ENCODE measurements around the gene SLC9A8.
"Not testable (repeated sequence)": the region's sequence is repeated elsewhere in the genome, so short reads cannot be mapped to it uniquely, and the experiment has no call there.

Gene SLC9A8

DNA sequence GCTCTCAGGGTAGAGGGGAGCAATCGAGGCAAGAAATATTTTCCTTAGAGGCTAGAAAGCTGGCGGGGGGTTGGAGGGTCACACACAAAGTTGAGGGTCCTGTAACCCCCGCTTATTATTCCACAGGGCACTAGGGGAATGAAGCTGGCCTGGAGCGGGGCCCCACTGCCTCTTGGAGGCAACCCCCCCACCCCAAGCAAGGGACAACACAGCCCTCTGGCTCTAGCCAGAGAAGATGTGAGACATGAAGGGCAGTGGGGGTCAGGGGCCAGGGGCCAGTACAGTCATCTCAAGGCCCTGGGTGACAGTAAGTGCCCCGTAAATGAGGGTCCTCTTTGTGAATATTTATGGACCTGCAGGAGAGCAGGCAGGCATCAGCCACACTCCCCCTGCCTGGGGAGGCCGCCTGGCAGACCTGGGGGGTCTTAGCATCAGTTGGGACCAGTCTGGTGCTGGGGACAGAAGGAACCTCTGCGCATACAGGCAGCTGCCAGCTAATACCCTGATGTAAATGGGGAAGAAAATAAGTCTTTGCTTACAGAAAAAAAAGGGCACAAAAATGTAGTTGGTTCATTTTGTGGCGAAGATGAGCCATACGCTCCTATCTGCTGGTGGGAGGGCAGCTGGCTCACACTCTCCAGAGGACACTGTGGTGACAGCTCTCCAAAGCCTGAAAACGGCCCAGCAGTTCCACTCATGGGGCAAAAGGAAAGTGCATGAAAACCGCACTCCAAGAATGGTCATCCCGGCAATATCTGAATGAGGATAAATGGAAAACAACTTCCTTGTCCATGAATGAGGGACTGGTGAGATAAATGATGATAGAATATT lies 80.8 kb downstream of the SLC9A8 start:
- no peak for DNase-seq (ENCODE audit: low read depth)

DNA sequence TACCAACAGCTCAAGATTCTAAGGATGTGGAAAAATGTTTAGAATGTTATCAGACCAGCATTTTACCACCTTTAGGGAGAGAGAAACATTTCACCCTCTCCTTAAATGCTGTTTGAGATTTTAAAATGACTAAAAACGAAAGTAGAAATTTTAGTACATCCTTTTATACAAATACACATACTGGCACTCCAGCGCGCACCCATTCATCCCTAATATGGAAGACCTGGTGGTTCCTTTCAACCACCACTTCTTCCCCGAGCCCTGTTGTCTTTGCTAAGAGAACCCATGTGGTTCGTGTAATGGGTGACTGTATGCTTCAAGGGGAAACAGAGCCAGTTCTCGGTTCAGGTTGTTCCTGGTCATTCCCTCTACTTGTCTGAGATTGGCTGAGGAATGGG lies 81.4 kb downstream of the SLC9A8 start:
- no peak for DNase-seq (ENCODE audit: low read depth)

DNA sequence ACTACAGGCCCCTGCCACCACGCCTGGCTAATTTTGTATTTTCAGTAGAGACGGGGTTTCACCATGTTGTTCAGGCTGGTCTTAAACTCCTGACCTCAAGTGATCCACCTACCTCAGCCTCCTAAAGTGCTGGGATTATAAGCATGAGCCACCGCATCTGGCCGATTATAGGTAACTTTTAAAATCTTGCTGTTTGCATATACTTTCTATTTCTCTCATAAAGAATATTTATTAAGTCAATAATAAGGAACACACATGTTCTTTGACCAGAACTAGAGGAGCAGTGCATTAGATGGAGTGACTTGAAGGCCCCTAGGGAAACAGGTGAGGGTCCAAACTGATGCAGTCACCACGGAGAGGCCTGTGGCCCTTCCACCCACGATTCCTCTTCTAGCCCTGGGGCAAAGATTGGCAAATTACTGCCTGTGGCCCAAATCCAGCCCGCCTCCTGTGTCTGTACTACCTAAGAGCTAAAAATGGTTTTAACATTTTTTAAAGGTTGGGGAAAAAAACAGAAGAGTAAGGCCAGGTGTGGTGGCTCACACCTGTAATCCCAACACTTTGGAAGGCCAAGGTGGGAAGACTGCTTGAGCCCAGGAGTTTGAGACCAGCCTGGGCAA lies 83.0 kb downstream of the SLC9A8 start:
- DNase-seq (ENCODE audit: low read depth), result not testable (repeated sequence)

DNA sequence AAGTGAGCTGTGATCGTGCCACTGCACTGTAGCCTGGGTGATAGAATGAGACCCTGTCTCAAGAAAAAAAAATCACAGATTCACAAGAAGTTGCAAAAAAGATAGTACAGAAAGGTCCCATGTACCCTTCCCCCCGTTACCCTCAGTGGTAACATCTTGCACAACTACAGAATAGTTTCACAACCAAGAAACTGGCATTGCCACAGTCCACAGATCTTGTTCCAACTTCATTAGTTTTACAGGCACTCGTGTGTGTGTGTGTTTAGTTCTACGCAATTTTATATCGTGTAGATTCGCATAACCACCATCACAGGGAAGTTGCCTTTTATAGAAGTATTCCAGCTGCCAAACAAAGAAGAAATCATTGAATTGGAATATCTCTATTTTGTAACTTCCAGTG lies 83.6 kb downstream of the SLC9A8 start:
- DNase-seq (ENCODE audit: low read depth), result no peak

DNA sequence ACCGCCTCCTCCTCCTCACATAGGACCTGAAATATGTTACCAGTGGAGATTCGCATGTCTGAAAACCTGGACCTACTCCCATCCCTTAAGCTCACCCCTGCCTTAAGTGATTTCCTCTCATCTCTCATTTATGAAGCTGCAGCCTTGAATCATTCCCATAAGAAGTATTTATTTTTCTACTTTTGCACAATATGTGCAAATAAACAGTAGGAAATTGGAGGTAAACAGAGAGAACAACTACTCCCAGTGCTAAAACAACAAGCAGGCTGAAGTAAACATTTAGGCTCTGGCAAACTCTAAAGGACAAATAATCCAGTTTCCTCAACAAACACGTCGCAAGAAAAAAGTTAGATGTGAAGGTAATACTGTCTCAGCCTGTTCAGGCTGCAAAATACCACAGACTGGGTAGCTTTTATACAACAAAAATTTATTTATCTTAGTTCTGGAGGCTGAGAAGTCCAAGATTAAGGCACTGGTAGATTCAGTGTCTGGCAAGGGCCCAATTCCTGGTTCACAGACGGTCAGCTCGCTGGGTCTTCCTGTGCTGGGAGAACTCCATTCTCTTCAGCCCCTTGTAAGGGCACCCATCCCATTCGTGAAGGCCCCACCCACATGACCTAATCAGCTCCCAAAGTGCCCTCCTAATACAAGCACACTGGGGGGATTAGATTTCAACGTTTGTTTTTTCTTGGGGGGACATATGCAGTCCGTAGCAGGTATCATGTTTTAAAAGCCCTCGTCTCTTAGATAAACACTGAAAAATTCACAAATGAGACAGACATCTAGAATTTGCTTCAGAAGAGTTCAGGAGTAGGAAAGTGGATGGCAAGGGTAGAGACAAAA lies 87.1 kb downstream of the SLC9A8 start:
- no peak for DNase-seq (ENCODE audit: low read depth)

DNA sequence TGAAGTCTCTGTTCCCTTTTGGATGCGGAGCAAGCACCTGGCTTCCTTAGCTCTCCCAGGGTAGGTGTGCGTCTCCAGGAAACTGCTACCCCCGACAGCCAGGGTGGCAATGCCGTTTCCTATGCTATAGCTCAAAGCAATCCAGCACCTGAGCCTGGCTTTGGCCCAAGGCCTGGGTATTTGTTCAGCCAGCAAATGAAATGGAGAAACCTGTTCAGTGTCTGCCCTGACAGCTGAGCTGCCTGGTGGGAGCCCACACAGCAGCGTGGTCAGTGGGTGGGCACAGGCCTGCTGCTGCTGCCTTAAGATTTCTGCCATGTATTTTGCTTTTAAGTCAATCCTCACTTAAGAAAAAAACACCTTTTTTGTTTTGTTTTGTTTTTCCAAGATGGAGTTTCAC lies 89.0 kb downstream of the SLC9A8 start:
- no peak for DNase-seq (ENCODE audit: low read depth)

DNA sequence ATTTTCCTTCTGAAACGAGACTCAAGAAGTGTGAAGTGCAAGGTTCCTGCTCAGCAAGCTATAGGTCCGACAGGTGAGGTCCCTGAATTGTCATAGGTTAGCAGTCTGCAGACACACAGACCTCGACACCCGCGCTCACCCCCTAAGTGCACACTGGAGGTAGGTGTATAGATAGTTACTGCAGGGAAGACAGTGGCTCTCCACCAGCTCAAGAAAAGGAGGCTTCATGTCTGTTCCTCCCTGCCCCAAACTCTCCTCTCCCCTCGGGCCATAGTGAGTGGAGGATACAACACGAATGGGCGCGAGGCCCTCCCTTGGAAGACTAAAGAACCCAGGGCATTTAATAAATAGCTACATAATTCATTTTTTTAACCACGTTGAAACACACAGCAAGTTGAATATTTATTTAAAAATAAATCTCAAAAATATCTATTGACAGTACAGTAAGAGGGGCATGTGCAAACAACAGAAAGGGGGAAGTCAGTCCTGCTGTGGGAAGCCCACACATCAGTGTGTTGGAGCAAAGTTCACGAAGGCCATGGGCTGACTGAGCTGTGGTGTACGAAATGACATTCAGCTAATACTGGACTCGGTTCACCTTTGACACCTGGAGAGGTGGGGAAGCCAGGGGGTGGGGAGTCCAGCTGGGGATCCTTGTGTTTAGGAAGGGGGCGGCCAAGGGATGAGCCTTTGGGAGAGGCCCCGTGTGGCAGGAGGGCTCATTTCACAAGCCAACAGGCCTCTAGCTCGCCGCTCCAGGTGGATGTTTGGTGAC lies 92.0 kb downstream of the SLC9A8 start:
- DNase-seq (ENCODE audit: low read depth), result no peak

DNA sequence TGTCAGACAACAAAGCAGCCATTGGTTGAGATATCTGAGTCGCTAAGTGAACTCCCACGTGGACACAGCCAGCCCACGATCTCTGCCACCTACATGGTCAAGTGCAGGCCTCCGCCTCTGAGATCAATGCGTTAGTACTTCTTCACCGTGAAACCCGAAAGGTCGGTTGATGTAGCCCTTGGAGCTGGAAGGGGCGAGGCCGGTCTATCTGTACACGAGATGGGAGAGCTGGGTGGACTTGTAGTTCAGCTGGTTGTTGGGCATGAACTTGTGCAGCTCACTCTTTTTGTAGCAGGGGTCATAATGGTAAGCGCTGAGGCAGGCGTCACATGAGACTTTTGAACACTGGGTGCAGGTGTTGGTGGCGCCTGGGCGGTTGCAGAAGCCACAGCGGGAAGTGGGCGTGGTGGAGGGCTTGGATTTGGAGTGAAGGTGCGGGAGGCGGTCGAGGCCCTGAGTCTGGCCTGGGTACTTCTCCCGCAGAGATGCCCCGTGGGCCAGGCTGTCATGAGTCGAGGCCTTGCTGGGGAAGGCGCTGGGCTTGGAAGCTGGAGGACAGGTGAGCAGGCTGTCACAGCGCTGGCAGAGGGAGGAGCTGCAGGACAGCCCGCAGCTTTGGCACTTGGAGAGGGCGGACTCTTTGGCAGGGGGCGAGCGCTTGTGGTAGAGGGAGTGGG lies 92.9 kb downstream of the SLC9A8 start:
- DNase-seq (ENCODE audit: low read depth), result no peak

DNA sequence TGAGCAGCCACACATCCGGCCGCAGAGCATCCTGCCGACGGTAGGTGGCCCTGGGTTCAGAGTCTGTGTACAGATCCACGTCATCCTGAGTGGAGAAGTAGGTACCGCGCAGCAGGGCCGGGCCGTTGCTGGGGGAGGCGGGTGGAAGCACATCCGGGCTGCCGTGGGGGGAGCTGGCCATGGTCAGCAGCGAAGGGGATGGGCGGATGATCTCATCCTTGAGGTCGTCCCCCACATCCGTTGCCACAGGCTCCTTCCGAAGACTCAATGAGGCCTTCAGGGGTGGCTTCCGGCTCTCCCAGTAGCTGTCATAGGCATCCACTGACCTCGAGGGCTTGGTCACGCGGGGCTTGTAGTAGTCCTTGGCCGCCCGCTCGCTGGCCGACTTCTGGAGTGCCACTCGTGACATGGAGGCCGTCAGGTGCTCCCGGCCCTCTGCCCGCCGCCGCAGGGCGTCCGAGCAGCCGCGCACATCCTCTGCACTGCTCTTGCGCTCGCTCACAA lies 93.5 kb downstream of the SLC9A8 start:
- DNase-seq (ENCODE audit: low read depth), result no peak

DNA sequence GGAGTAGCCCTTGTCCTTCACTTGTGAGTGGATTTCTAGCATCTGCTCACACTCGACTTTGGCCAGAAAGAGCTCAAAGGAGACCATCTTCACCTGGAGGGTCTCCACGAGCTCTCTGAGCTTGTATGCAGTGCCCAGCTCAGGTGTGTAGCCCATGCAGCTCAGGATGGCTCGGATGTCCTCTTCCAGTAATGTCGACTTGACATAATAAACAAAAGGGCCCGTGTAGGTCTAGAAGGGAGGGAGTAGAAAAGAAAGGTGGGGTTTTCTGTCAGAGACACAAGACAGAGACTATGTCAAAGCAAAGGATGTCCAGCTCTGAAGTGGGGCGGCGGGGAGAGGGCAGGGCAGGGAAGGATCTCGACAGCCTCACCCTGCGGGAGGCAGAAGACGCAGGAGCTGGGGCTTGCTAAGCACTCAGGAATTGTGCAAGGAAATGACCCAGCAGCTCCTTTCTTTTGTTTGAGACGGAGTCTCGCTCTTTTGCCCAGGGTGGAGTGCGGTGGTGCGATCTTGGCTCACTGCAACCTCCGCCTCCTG lies 94.1 kb downstream of the SLC9A8 start:
- DNase-seq (ENCODE audit: low read depth), result no peak

DNA sequence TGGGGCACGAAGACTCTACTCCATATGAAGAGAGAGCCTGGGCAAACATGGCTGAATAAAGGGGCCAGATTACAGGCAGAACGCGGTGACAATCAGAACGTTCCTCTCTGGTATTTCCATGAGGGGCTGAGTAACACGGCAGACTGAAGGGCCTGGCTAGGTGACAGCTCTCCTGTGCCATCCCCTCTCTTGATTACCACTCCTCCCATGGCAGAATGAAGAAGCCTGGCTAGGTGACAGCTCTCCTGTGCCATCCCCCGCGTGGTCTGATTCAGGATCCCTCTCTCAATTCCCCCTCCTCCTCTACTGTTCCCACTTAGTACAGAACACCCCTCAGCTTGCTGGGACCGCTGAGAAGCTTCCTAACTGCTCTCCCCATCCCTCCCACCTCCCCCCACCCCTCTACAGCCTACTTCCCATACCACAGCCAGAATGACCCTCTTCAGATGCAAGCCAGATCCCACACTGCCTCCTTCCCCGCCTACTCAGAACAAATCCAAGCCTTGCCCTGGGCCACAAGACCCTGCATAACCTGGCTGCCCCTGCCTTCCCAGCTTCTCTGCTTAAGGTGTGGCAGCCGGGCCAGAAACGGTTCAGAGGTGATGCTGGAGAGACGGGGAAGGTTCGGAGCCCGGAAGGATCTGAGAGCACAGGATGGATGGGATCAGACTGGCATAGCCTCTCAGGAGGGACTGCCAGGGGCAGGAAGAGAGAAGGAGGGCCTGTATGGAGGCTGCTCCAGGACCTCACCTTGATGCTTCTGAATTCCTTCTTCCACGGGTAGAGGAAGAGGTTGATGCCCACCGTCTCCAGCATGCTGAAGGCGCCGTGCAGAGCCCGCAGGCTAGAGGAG lies 95.0 kb downstream of the SLC9A8 start:
- DNase-seq (ENCODE audit: low read depth), result no peak

DNA sequence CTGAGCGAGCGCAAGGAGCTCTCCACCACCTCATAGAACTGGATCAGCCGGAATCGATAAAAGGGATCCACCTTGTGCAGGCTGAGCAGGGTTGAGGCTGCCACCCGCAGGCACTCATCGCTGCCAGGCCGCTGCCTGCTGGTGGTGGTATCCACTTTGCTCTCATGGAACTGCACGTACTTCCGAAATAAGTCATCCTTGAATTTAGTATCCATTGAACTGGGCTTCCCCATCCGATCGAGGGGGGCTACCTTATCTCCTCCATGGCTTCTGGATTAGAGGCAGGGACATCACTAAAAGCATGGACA lies 95.6 kb downstream of the SLC9A8 start:
- DNase-seq (ENCODE audit: low read depth), result no peak

DNA sequence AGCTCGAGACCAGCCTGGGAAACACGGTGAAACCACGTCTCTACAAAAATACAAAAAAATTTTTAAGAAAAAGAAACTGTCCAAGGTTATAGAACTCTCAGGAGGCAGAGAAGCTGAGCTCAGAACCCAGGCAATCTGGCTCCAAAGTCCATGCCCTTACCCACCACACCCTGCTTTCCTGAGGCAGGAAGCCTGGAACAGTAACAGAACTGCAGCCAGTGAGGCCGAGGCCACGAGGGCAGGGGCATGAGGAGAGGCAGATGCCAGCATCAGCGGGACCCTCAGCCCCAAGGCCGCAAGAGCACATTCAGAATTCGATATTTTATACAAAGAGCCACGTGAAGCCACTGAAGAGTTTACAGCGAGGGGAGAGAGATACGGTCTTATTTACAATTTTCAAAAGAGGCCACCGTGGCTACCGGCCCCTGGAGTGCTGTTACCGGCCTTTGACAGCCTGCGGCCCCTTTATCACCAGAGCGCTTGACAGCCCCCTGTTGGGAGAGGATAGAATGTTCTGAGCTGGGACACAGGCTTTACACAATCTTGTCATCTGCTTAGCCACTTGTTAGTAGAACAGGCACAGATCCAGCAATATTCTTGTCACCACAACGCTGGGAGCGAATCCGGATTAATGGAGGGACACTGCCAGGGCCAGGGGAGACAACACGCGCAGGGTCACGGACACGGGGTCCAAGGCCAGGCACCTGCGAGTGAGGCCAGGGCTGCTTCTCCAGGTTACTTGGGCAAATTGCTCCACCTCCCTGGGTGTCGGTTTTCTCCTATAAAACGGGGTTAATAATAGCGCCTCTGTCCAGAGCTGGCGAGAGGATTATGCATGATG lies 97.1 kb downstream of the SLC9A8 start:
- no peak for DNase-seq (ENCODE audit: low read depth)

DNA sequence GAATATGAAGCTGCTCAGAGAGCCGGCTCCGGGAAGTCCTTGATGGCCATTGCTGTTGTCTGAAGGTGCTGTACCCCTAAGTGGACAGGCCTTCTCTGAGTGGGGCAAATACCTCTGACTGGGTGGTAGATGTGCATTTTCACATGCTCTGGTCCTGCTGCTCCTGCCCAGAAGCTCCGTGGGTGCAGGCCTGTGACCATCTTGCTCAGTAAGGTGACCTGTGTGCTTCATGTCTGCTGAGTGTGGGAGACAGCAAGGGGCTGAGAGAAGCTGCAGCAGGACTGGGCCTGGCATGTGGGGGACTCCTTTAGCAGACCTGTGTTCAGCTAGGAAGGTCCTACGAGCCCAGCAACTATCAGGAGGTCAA lies 97.7 kb downstream of the SLC9A8 start:
- no peak for DNase-seq (ENCODE audit: low read depth)

DNA sequence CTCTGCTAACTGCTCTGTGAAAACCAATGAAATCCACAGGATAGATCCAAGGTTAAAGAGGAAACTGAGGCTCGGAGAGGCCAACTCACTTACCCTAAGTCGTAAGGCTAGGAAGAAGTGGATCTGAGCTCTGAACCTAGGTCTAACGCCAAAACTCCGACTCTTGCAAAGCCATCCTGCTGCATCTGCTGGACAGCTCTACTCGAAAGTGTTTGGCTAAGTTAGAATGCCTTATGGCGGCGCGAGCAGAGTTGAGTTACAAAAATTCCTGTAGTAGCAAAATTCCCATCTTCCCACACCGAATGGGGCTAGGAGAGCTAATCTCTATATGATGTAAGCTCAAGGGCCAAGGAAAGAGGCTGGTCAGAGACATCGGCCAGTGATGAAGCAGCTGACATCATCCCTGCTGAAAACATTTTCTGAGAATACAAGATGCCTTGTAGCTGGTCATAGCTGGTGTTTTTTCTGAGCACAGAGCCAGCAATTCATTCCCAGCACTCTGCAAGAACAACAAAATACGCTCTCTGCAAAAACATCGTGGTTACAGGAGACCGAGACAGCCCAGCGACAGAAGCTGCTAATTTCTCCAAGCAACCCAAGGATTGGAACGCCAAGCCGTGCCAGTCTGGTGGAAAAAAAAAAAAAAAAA lies 100.9 kb downstream of the SLC9A8 start:
- no peak for DNase-seq (ENCODE audit: low read depth)

DNA sequence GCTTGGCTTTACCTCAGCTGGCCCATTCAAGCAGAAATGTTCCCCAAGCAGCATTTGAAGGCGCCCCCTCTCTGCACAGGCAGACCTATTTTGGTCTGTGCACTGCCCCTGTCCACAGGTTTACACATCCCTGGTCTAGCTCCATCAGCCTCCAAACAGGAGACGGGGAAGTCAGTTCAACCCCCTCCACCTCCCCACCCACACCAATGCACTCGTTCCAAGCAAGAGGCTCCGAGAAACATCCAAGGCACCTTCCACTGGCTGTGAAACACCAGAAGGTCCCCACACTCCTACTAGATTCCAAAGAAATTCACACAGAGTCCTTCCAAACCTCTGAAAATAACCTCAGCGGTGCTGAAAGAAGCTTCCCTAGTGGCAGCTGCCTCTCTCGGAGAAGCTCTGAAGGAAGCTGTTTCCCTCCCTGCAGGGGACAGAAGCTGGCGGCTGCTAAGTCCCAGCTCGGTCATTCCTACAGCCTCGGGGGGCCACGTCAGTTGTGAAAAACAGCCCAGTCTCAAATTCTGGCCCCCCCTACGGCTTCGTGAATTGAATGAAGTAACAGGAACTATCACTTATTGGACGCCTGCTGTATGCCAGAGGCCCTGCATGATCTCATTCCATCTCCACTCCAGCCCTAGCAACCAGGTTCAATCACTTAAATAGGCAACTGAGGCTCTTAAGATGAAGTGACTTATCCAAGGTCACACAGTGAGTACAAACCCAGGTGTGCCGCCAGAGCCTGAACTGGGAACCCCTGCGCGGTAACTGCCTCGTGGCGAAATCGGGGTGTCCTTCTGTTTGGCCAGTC lies 101.9 kb downstream of the SLC9A8 start:
- DNase-seq (ENCODE audit: low read depth), result no peak

DNA sequence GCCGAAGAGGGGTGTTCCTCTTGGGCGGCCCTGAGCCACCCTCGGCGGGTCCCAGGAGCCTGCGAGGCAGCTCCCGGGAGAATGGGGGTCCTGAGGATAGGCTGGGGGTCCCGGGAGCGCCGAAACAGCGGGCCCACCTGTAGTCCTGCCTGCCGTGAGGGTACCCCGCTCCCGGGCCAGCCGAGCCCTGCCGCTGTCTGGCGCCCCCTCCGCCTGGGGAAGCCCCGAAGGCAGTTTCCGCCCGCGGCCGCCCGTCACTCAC lies 102.4 kb downstream of the SLC9A8 start:
- no peak for DNase-seq (ENCODE audit: low read depth)

DNA sequence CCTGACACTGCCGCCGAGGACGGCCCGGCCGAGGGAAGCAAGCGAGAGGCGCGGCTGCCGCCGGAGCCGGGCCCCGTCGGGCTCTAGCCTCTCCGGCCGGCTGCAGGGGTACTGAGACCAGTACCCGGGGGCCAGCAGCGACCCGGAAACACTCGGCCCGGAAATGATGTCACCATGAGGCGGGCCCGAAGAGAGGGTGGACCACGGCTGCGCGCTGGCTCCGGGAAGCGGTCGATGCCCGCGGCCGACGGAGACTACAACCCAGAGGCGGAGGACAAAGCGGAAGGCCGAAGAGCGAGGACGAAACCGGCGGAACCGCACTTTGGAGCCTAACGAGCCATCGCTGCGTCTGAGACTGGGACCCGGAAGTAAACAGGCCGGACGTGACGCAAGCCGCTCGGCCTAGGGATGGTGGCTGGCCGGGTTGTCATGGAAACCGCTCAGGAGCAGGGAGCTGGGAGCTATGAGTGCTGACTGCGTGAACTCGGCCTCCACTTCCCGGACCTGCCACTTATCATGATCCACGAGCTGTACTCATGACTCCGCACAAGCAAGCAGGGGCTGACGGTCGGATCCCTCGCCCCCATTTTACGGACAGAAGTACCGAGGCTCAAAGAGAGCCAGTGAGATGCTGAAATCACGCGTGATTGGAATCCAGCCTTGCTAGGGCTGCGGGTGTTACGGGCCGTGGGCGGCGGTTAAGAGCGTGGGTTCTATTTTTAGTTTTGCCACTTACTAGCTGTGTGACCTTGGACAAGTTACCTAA lies 102.9 kb downstream of the SLC9A8 start, which contains the start of gene SPATA2:
TSS of gene SPATA2 (minus strand) at position 150 of the 766 bp plus-strand sequence. CDS start 7,039 bp downstream, outside the sequence.
- DNase-seq (ENCODE audit: low read depth), result peak; percentile 86

Measured in GM04504 (cell line).